Measurements from ENCODE around the gene CFAP65.

DNA sequence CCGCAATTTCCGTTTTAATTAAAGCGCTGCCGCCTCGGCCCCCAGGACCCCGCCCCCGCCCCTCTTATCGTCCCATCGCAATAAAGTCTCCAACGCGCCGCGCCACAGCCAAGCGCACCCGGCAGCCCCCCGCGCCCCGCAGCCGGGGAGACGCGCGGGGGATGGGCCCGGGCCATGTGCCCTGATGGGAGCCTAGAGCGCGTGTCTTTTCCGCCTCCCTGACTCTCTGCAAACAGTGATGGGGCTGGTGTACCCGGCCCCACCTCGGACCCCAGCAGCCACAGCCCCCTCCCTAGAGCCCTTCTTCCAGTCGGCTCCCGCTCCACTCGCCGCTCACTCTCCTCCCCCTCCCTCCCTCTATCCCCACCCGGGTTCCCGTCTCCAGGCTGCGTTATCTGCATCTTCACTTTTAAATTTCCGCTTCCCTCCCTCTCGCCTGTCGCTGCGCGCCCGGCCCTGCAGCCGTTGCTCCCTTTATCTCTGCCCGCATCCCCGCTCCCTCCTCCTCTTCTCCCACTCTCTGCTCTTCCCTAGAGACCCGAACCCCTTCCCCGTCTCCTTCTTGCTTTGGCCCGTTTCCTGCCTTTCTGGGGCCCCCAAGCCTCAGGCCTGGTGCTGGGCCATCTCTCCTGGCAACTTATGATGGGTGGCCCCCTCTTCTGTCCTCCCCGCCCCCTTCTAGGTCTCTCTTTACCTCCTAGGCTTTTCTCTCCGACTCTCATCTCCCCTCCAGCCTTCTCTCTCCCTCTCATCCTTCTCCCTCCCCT, 55.8 kb downstream of the CFAP65 start:
- TF ChIP-seq, protein P1, sequence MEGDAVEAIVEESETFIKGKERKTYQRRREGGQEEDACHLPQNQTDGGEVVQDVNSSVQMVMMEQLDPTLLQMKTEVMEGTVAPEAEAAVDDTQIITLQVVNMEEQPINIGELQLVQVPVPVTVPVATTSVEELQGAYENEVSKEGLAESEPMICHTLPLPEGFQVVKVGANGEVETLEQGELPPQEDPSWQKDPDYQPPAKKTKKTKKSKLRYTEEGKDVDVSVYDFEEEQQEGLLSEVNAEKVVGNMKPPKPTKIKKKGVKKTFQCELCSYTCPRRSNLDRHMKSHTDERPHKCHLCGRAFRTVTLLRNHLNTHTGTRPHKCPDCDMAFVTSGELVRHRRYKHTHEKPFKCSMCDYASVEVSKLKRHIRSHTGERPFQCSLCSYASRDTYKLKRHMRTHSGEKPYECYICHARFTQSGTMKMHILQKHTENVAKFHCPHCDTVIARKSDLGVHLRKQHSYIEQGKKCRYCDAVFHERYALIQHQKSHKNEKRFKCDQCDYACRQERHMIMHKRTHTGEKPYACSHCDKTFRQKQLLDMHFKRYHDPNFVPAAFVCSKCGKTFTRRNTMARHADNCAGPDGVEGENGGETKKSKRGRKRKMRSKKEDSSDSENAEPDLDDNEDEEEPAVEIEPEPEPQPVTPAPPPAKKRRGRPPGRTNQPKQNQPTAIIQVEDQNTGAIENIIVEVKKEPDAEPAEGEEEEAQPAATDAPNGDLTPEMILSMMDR (IDR thresholded peaks at IDR 0.05) = no peak
- no peak for TF ChIP-seq POLR2A (IDR thresholded peaks at IDR 0.05)
